Stimulated activated CD4-positive, alpha-beta T cell treated with anti-CD3 and anti-CD28 coated beads, Interleukin-15, amount 100 ng/mL, for 48 hours (primary cell): ENCODE results near the gene TNPO3.
"Not testable (repeated sequence)": the region's sequence is repeated elsewhere in the genome, so short reads cannot be mapped to it uniquely, and the experiment has no call there.

Experiments
- DNase-seq, 2 donors: peaks; one replicate each; pipeline ENCODE4 v3.0.0-alpha.2; 2020; ENCODE audit warnings: low read depth in 2 of 2

Gene TNPO3

GRCh38 chr7:128961030-128961659, 93.8 kb downstream of the TNPO3 start:
- no peak for DNase-seq

GRCh38 chr7:128959296-128959695, 95.6 kb downstream of the TNPO3 start:
- no peak for DNase-seq

GRCh38 chr7:128955981-128956380, 98.9 kb downstream of the TNPO3 start:
- no peak for DNase-seq

- DNase-seq = no peak
Observed at GRCh38 chr7:128954830-128955802, 99.8 kb downstream of the TNPO3 start.

- no peak for DNase-seq
Observed at GRCh38 chr7:128954150-128954549, 100.8 kb downstream of the TNPO3 start.

- no peak for DNase-seq
Observed at GRCh38 chr7:128951296-128951695, 103.6 kb downstream of the TNPO3 start.

GRCh38 chr7:128948976-128949760, 105.7 kb downstream of the TNPO3 start:
- no peak for DNase-seq

GRCh38 chr7:128948312-128948973, 106.5 kb downstream of the TNPO3 start:
- no peak for DNase-seq

- DNase-seq = no peak
Observed at GRCh38 chr7:128947854-128948253, 107.1 kb downstream of the TNPO3 start.

- no peak for DNase-seq
Observed at GRCh38 chr7:128946936-128947830, 107.7 kb downstream of the TNPO3 start.

- DNase-seq = no peak
Observed at GRCh38 chr7:128945668-128946366, 109.1 kb downstream of the TNPO3 start.

- DNase-seq = no peak
Observed at GRCh38 chr7:128944487-128945236, 110.2 kb downstream of the TNPO3 start.

- not testable (repeated sequence) for DNase-seq
Observed at GRCh38 chr7:128943251-128943650, 111.7 kb downstream of the TNPO3 start.

GRCh38 chr7:128941946-128942526, 112.9 kb downstream of the TNPO3 start:
- no peak for DNase-seq

GRCh38 chr7:128941323-128941890, 113.5 kb downstream of the TNPO3 start:
- DNase-seq = no peak

- no peak for DNase-seq
Observed at GRCh38 chr7:128940494-128941322, 114.2 kb downstream of the TNPO3 start.

GRCh38 chr7:128939861-128940410, 115.0 kb downstream of the TNPO3 start:
- no peak for DNase-seq
